ENCODE measurements around the gene SNUPN. TPM values are rescaled to one million over a fixed set of nuclear protein-coding genes. Genes with fewer than 3 reads are reported as not detected.
"Not testable (repeated sequence)": the region's sequence is repeated elsewhere in the genome, so short reads cannot be mapped to it uniquely, and the experiment has no call there.

The SNUPN gene
- total RNA-seq, 4 donors from 2014 or later = 24.7 to 31.8 (median 27.8) TPM

GRCh38 chr15:75594276-75594675 is 31.2 kb downstream of the SNUPN start:
- no peaks in the 10 kb centered on the region for H3K27me3 ChIP-seq
- no peaks in the 10 kb centered on the region for H3K36me3 ChIP-seq
- no peaks in the 10 kb centered on the region for H3K9me3 ChIP-seq
- 85 to 93% methylated on average over 9 of the region's 9 CpGs for WGBS, 2 donors
- peak overlapping the region; percentile 76 to 83 (median 77) for H3K27ac ChIP-seq
- intact Hi-C loops (cut with DNase I) = no loop called here
- no peak overlapping the region for H3K4me3 ChIP-seq (replicated peaks in 1 of 3)
- no peak for DNase-seq
- TF ChIP-seq CTCF (IDR thresholded peaks at IDR 0.05) = no peak
- no peak for TF ChIP-seq POLR2A (IDR thresholded peaks at IDR 0.05)
- peaks cover 48 to 49% of the 10 kb centered on the region in 2 donors for H3K4me1 ChIP-seq

GRCh38 chr15:75591655-75592364 is 33.7 kb downstream of the SNUPN start:
- TF ChIP-seq POLR2A (IDR thresholded peaks at IDR 0.05) = no peak
- no peak for TF ChIP-seq CTCF (IDR thresholded peaks at IDR 0.05)
- Histone ChIP-seq H3K27me3 (no peaks in the 10 kb centered on the region), H3K36me3 (no peaks in the 10 kb centered on the region), H3K4me1 (peaks cover 25 to 26% of the 10 kb centered on the region in 2 donors), H3K27ac (peak overlapping the region in 2 of 3 donors; percentile 0 to 50), H3K9me3 (no peaks in the 10 kb centered on the region), H3K4me3 (replicated peaks in 1 of 3) (no peak overlapping the region)
- 82 to 90% methylated on average over 4 of the region's 4 CpGs for WGBS, 2 donors
- DNase-seq = no peak
- intact Hi-C loops (cut with DNase I) = no loop called here

GRCh38 chr15:75590239-75590638 is 35.3 kb downstream of the SNUPN start:
- Histone ChIP-seq H3K9me3 (no peaks in the 10 kb centered on the region), H3K36me3 (no peaks in the 10 kb centered on the region), H3K4me3 (replicated peaks in 1 of 3) (no peak overlapping the region), H3K4me1 (peaks cover 11 to 12% of the 10 kb centered on the region in 2 donors), H3K27ac (no peak overlapping the region), H3K27me3 (no peaks in the 10 kb centered on the region)
- intact Hi-C loops (cut with DNase I) = no loop called here
- 93 to 100% methylated on average over 2 of the region's 2 CpGs for WGBS, 2 donors
- TF ChIP-seq CTCF (IDR thresholded peaks at IDR 0.05) (no peak), POLR2A (IDR thresholded peaks at IDR 0.05) (no peak)
- no peak for DNase-seq

GRCh38 chr15:75589071-75589470 is 36.5 kb downstream of the SNUPN start:
- H3K27ac ChIP-seq = no peak overlapping the region
- no peaks in the 10 kb centered on the region for H3K9me3 ChIP-seq
- 95 to 96% methylated on average over 5 of the region's 5 CpGs for WGBS, 2 donors
- no peak for DNase-seq
- no peak overlapping the region for H3K4me3 ChIP-seq (replicated peaks in 1 of 3)
- peaks cover 5 to 10% of the 10 kb centered on the region in 2 donors for H3K4me1 ChIP-seq
- intact Hi-C loops (cut with DNase I) = no loop called here
- TF ChIP-seq CTCF (IDR thresholded peaks at IDR 0.05) = no peak
- no peak for TF ChIP-seq POLR2A (IDR thresholded peaks at IDR 0.05)
- no peaks in the 10 kb centered on the region for H3K27me3 ChIP-seq
- no peaks in the 10 kb centered on the region for H3K36me3 ChIP-seq

GRCh38 chr15:75586422-75586821 is 39.1 kb downstream of the SNUPN start:
- H3K9me3 ChIP-seq; intact Hi-C loops (cut with DNase I); H3K4me3 ChIP-seq (replicated peaks in 1 of 3); H3K36me3 ChIP-seq; H3K27me3 ChIP-seq; DNase-seq; H3K27ac ChIP-seq: not testable (repeated sequence)
- WGBS, 2 donors = 97 to 99% methylated on average over 5 of the region's 5 CpGs
- peaks cover 10 to 11% of the 10 kb centered on the region in 2 donors for H3K4me1 ChIP-seq
